CD14-positive monocyte (primary cell): ENCODE measurements around the gene TMEM14A. TPM values are rescaled to one million over a fixed set of nuclear protein-coding genes. Genes with fewer than 3 reads are reported as not detected.

Experiments used
- DNase-seq, 3 donors: peaks; one replicate each; pipeline ENCODE4 v3.0.0-alpha.2; 2011 to 2022
- H2AFZ ChIP-seq: 2 replicates; pipeline ENCODE4 v1.6.0; 2012; ENCODE audit warnings: mild to moderate bottlenecking, low read depth, low read length, inconsistent platforms; ENCODE audit not compliant: insufficient read depth, poor library complexity, severe bottlenecking
- H3K27ac ChIP-seq, 2 donors: 1 replicate in 1 of 2; 2 replicates in 1 of 2; pipeline ENCODE4 v1.5.1; 2012 to 2013; ENCODE audit warnings: low read length in 2 of 2, control low read depth in 1 of 2, inconsistent platforms in 1 of 2, low read depth in 1 of 2, mild to moderate bottlenecking in 1 of 2
- H3K27me3 ChIP-seq, 2 donors: one replicate each; pipeline versions ENCODE4 v1.6.0 to v1.6.1; 2011 to 2013; ENCODE audit warnings: low read length in 2 of 2; ENCODE audit not compliant: control insufficient read depth in 2 of 2, insufficient read depth in 2 of 2
- H3K36me3 ChIP-seq, 2 donors: replicated peaks in 1 of 2; 1 replicate in 1 of 2; 2 replicates in 1 of 2; pipeline versions ENCODE4 v1.5.1 to v1.6.1; 2012 to 2013; ENCODE audit warnings: low read length in 2 of 2, control low read depth in 1 of 2, inconsistent platforms in 1 of 2, mild to moderate bottlenecking in 1 of 2; ENCODE audit not compliant: insufficient read depth in 2 of 2, control insufficient read depth in 1 of 2
- H3K4me1 ChIP-seq, 2 donors: 1 replicate in 1 of 2; 2 replicates in 1 of 2; pipeline versions ENCODE4 v1.5.1 to v1.6.1; 2012 to 2013; ENCODE audit warnings: low read length in 2 of 2, control low read depth in 1 of 2, inconsistent platforms in 1 of 2, mild to moderate bottlenecking in 1 of 2, moderate library complexity in 1 of 2; ENCODE audit not compliant: insufficient read depth in 2 of 2, control insufficient read depth in 1 of 2
- H3K4me2 ChIP-seq: replicated peaks from 2 replicates; pipeline ENCODE3; 2012; ENCODE audit warnings: low read length, moderate library complexity, mild to moderate bottlenecking; ENCODE audit not compliant: poor library complexity, severe bottlenecking; ENCODE audit errors: extremely low read depth
- H3K4me3 ChIP-seq, 3 experiments: fragments of 200-600 bp in 1 of 3; sonication (generic) in 1 of 3; replicated peaks in 1 of 3; 1 replicate in 2 of 3; 2 replicates in 1 of 3; pipeline ENCODE4 v1.5.1; 2011 to 2013; ENCODE audit warnings: low read length in 3 of 3, mild to moderate bottlenecking in 3 of 3, control low read depth in 2 of 3, low read depth in 2 of 3, inconsistent platforms in 1 of 3, moderate library complexity in 1 of 3
- H3K79me2 ChIP-seq: 2 replicates; pipeline ENCODE4 v1.6.0; 2012; ENCODE audit warnings: mild to moderate bottlenecking, control low read depth, inconsistent platforms, low read length, moderate library complexity; ENCODE audit not compliant: insufficient read depth
- H3K9ac ChIP-seq: 2 replicates; pipeline ENCODE4 v1.6.0; 2017; ENCODE audit warnings: low read length, mild to moderate bottlenecking; ENCODE audit not compliant: insufficient read depth, poor library complexity, severe bottlenecking
- H3K9me3 ChIP-seq, 2 donors: replicated peaks in 1 of 2; 1 replicate in 1 of 2; 2 replicates in 1 of 2; pipeline versions ENCODE4 v1.5.1 to v1.6.1; 2012 to 2013; ENCODE audit warnings: low read length in 2 of 2, control low read depth in 1 of 2; ENCODE audit not compliant: control insufficient read depth in 1 of 2, insufficient read depth in 1 of 2
- H4K20me1 ChIP-seq: 2 replicates; pipeline ENCODE4 v1.6.0; 2012; ENCODE audit warnings: mild to moderate bottlenecking, low read length, control low read depth, moderate library complexity; ENCODE audit not compliant: insufficient read depth
- H3K27ac Mint-ChIP-seq, 7 donors: one replicate each; pipeline ENCODE4 v1.8.0; 2020; ENCODE audit warnings: mild to moderate bottlenecking in 7 of 7, mixed read lengths in 7 of 7, moderate library complexity in 6 of 7, inconsistent platforms in 2 of 7
- H3K27me3 Mint-ChIP-seq, 3 donors: one replicate each; pipeline ENCODE4 v1.8.0; 2021 to 2022; ENCODE audit warnings: low read depth in 3 of 3, mild to moderate bottlenecking in 3 of 3, mixed read lengths in 3 of 3, moderate library complexity in 3 of 3, inconsistent platforms in 1 of 3
- H3K36me3 Mint-ChIP-seq, 2 donors: one replicate each; pipeline ENCODE4 v1.8.0; 2020; ENCODE audit warnings: mixed read lengths in 2 of 2, inconsistent platforms in 1 of 2, mild to moderate bottlenecking in 1 of 2
- H3K4me1 Mint-ChIP-seq: one replicate; pipeline ENCODE4 v1.8.0; 2020; ENCODE audit warnings: mild to moderate bottlenecking, mixed read lengths
- H3K4me3 Mint-ChIP-seq, 2 donors: one replicate each; pipeline ENCODE4 v1.8.0; 2020; ENCODE audit warnings: mild to moderate bottlenecking in 2 of 2, mixed read lengths in 2 of 2, moderate library complexity in 1 of 2
- H3K9me3 Mint-ChIP-seq, 7 donors: one replicate each; pipeline ENCODE4 v1.8.0; 2020 to 2022; ENCODE audit warnings: mixed read lengths in 7 of 7, mild to moderate bottlenecking in 6 of 7, moderate library complexity in 6 of 7, inconsistent platforms in 2 of 7
- WGBS: methylation state at CpG from one replicate; pipeline ENCODE4 v1.1.5; 2013; ENCODE audit warnings: missing lambda C conversion rate; ENCODE audit not compliant: insufficient coverage; 5-methylcytosine and 5-hydroxymethylcytosine counted together
- intact Hi-C, 2 donors: fragments of 100-400 bp; cut with micrococcal nuclease; formaldehyde crosslinking; loops; one replicate each; pipeline versions ENCODE4 v1.15.0 to v1.15.1; 2023
- polyA plus RNA-seq, 3 donors: library from polyadenylated mRNA; depleted of rRNA in 1 of 3; unstranded in 2 of 3; stranded (reverse) in 1 of 3; fragments of 300-500 nt in 2 of 3; fragments of >200 nt in 1 of 3; fragmentation: Illumina TruSeq in 2 of 3; gene quantifications; 1 replicate in 2 of 3; 2 replicates in 1 of 3; pipeline ENCODE4 v1.2.3, GENCODE V29; 2012 to 2021
- TF ChIP-seq, protein P1 (sequence below): fragments of 200-600 bp; IDR thresholded peaks from one replicate; pipeline ENCODE4 v1.8.0; 2022; ENCODE audit warnings: antibody characterized with exemption, mild to moderate bottlenecking

Gene TMEM14A
- polyA plus RNA-seq, 3 donors = 0.08 to 0.23 (median 0.20) TPM

DNA sequence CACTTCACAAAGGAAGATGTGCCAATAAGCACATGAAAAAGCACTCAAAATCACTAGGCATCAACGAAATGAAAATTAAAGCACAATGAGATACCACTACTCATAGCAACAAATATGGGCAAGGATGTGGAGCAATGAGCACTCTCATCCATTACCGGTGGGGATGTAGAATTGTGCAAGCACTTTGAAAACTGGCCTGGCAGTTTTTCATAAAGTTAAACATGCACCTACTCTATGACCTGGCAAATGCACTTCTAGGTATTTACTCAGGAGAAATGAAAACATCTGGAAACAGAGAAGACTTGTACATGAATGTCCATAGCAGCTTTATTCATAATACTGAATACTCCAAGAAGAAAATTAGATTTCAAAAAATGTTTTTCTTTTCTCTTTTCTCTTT lies 34.1 kb upstream of the TMEM14A start:
- intact Hi-C loops = no loop called here
- no peaks in the 10 kb centered on the region for H3K9me3 Mint-ChIP-seq

DNA sequence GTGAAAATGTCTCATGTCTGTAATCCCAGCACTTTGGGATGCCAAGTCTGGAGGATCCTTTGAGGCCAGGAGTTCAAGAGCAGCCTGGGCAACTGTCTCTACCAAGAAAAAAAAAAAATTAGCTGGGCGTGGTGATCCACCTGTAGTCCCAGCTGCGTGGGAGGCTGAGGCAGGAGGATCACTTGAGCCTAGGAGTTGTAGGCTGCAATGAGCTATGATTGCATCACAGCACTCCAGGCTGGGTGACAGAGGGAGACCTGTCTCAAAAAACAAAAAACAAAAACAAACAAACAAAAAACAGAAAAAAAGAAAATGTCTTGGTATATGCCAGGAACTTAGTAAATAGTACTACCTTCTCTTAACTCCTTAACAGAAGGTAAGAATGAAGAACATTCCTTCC lies 31.4 kb upstream of the TMEM14A start:
- Mint-ChIP-seq H3K9me3 (peaks cover 0 to 2% (median 0%) of the 10 kb centered on the region in 7 donors), H3K4me3 (no peak overlapping the region), H3K27ac (no peak overlapping the region), H3K27me3 (peaks cover 5 to 12% (median 6%) of the 10 kb centered on the region in 3 donors), H3K4me1 (peaks cover 15% of the 10 kb centered on the region), H3K36me3 (no peaks in the 10 kb centered on the region)
- Histone ChIP-seq H3K79me2 (no peaks in the 10 kb centered on the region), H2AFZ (no peak overlapping the region), H3K9me3 (no peaks in the 10 kb centered on the region), H3K4me2 (no peak overlapping the region), H3K9ac (no peak overlapping the region), H3K27me3 (peaks cover 0 to 3% of the 10 kb centered on the region in 2 donors), H4K20me1 (no peaks in the 10 kb centered on the region), H3K27ac (no peak overlapping the region), H3K4me3 (no peak overlapping the region), H3K36me3 (no peaks in the 10 kb centered on the region), H3K4me1 (peaks cover 3 to 9% of the 10 kb centered on the region in 2 donors)
- TF ChIP-seq, protein P1, sequence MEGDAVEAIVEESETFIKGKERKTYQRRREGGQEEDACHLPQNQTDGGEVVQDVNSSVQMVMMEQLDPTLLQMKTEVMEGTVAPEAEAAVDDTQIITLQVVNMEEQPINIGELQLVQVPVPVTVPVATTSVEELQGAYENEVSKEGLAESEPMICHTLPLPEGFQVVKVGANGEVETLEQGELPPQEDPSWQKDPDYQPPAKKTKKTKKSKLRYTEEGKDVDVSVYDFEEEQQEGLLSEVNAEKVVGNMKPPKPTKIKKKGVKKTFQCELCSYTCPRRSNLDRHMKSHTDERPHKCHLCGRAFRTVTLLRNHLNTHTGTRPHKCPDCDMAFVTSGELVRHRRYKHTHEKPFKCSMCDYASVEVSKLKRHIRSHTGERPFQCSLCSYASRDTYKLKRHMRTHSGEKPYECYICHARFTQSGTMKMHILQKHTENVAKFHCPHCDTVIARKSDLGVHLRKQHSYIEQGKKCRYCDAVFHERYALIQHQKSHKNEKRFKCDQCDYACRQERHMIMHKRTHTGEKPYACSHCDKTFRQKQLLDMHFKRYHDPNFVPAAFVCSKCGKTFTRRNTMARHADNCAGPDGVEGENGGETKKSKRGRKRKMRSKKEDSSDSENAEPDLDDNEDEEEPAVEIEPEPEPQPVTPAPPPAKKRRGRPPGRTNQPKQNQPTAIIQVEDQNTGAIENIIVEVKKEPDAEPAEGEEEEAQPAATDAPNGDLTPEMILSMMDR = no peak
- whole genome bisulfite sequencing = 100% methylated on average over 1 of the region's 2 CpGs
- no peak for DNase-seq
- intact Hi-C loops = no loop called here

More for the DNA sequence above, 34.1 kb upstream of the TMEM14A start:
- Mint-ChIP-seq H3K27ac (no peak overlapping the region), H3K36me3 (no peaks in the 10 kb centered on the region), H3K4me3 (no peak overlapping the region), H3K27me3 (peaks cover 4 to 15% (median 6%) of the 10 kb centered on the region in 3 donors), H3K4me1 (peaks cover 13% of the 10 kb centered on the region)
- Histone ChIP-seq H3K79me2 (no peaks in the 10 kb centered on the region), H3K4me3 (no peak overlapping the region), H3K9ac (no peak overlapping the region), H2AFZ (no peak overlapping the region), H4K20me1 (no peaks in the 10 kb centered on the region), H3K27me3 (peaks cover 0 to 3% of the 10 kb centered on the region in 2 donors), H3K27ac (no peak overlapping the region), H3K4me2 (no peak overlapping the region), H3K9me3 (no peaks in the 10 kb centered on the region), H3K4me1 (peaks cover 2 to 7% of the 10 kb centered on the region in 2 donors), H3K36me3 (no peaks in the 10 kb centered on the region)
- TF ChIP-seq, protein P1 = no peak
- DNase-seq = no peak
- no CpG with 5 or more reads among the region's 2 CpGs for WGBS
